HepG2 (cell line): ENCODE results near the gene CHAF1A. TPM values are rescaled to one million over a fixed set of nuclear protein-coding genes. Genes with fewer than 3 reads are reported as not detected.

Experiments used
- ATAC-seq: fragments of 200-7000 bp; cut with Tn5 transposase; 3 replicates; pipeline ENCODE4 v1.9.1; 2020; ENCODE audit warnings: mild to moderate bottlenecking, moderate library complexity
- BruUV-seq: library from RNA; stranded (reverse); fragments of 400-500 nt; replicated peaks from 2 replicates; lab custom pipeline; 2021; lab: Mats Ljungman, UMichigan
- CTCF ChIA-PET: fragments of 300-600 bp; formaldehyde crosslinking; extraction: SDS; loops from one replicate; lab custom pipeline; 2021; ENCODE audit warnings: low total read pairs, inconsistent platforms, low intra/inter-chr PET ratio; lab: Yijun Ruan, JAX
- POLR2A ChIA-PET: fragments of 350-600 bp; sonication (Branson Sonifier 250); formaldehyde crosslinking; loops from one replicate; lab custom pipeline; 2020; ENCODE audit warnings: antibody characterized with exemption, inconsistent platforms; lab: Yijun Ruan, JAX
- DNase-seq: peaks from one replicate; pipeline ENCODE4 v3.0.0-alpha.2; 2015; ENCODE audit warnings: low spot score
- FAIRE-seq: peaks from 3 replicates; lab custom pipeline; 2011; peaks lifted over from hg19 to GRCh38; lab: Jason Lieb, UNC
- H2AFZ ChIP-seq: one replicate; pipeline ENCODE4 v1.6.1; 2011; ENCODE audit warnings: low read length, inconsistent platforms
- H3K27ac ChIP-seq: fragments of 300-600 bp; 3 replicates; pipeline ENCODE4 v1.8.0; 2011; ENCODE audit warnings: mixed run types, mild to moderate bottlenecking, mixed read lengths, low read length, inconsistent platforms; ENCODE audit not compliant: insufficient read depth; ENCODE audit errors: extremely low read length
- H3K27me3 ChIP-seq, 2 experiments: fragments of 200-600 bp in 1 of 2; 2 replicates in 1 of 2; 3 replicates in 1 of 2; pipeline versions ENCODE4 v1.6.0 to v1.8.0; 2011; ENCODE audit warnings: low read length in 2 of 2, mild to moderate bottlenecking in 2 of 2, moderate library complexity in 2 of 2, inconsistent platforms in 1 of 2; ENCODE audit not compliant: insufficient read depth in 2 of 2, control insufficient read depth in 1 of 2
- H3K36me3 ChIP-seq, 2 experiments: fragments of 200-600 bp in 1 of 2; replicated peaks in 1 of 2; 2 replicates in 1 of 2; 3 replicates in 1 of 2; pipeline versions ENCODE4 v1.5.1 to v1.8.0; 2011; ENCODE audit warnings: low read length in 2 of 2, inconsistent platforms in 1 of 2; ENCODE audit not compliant: insufficient read depth in 2 of 2, control insufficient read depth in 1 of 2
- H3K4me1 ChIP-seq: 2 replicates; pipeline ENCODE4 v1.5.1; 2012; ENCODE audit warnings: low read length, inconsistent platforms; ENCODE audit not compliant: insufficient read depth
- H3K4me2 ChIP-seq: 2 replicates; pipeline ENCODE4 v1.6.0; 2011; ENCODE audit warnings: low read depth, low read length, inconsistent platforms
- H3K4me3 ChIP-seq, 3 experiments: fragments of 200-600 bp in 1 of 3; sonication (generic), shearing (Covaris generic) in 1 of 3; replicated peaks in 1 of 3; 2 replicates each; pipeline ENCODE4 v1.5.1; 2011 to 2016; ENCODE audit warnings: low read length in 3 of 3, inconsistent platforms in 2 of 3, low read depth in 2 of 3, mild to moderate bottlenecking in 2 of 3, control low read depth in 1 of 3, mixed read lengths in 1 of 3; ENCODE audit not compliant: insufficient read depth in 1 of 3
- H3K79me2 ChIP-seq: one replicate; pipeline ENCODE4 v1.6.1; 2011; ENCODE audit warnings: low read length, inconsistent platforms; ENCODE audit not compliant: insufficient read depth
- H3K9ac ChIP-seq: 2 replicates; pipeline ENCODE4 v1.6.0; 2011; ENCODE audit warnings: mild to moderate bottlenecking, low read depth, low read length, inconsistent platforms; ENCODE audit not compliant: insufficient read depth
- H3K9me3 ChIP-seq: 2 replicates; pipeline ENCODE4 v1.5.1; 2012; ENCODE audit warnings: mild to moderate bottlenecking, low read length
- H4K20me1 ChIP-seq: 2 replicates; pipeline ENCODE4 v1.6.0; 2011; ENCODE audit warnings: inconsistent platforms, mild to moderate bottlenecking, low read length, moderate library complexity; ENCODE audit not compliant: insufficient read depth
- HMGXB3 ChIP-seq: sonication (generic); formaldehyde crosslinking; IDR thresholded peaks from 2 replicates; pipeline ENCODE4 v1.4.0; 2020; ENCODE audit warnings: missing genetic modification reagents, borderline replicate concordance
- HOXA7 ChIP-seq: sonication (generic); formaldehyde crosslinking; IDR thresholded peaks from 2 replicates; pipeline ENCODE4 v1.8.1; 2022; ENCODE audit warnings: mild to moderate bottlenecking, missing genetic modification reagents, moderate library complexity
- PLSCR1 ChIP-seq: sonication (generic); formaldehyde crosslinking; IDR thresholded peaks from 2 replicates; pipeline ENCODE4 v1.5.0; 2020; ENCODE audit warnings: missing genetic modification reagents, mild to moderate bottlenecking, borderline replicate concordance
- RARA ChIP-seq: IDR thresholded peaks from 2 replicates; pipeline ENCODE4 v1.6.1; 2016; ENCODE audit warnings: missing genetic modification reagents, missing compliant biosample characterization
- ZBTB49 ChIP-seq: sonication (generic); formaldehyde crosslinking; IDR thresholded peaks from 2 replicates; pipeline ENCODE4 v1.4.0; 2020; ENCODE audit warnings: missing genetic modification reagents, borderline replicate concordance
- ZNF280D ChIP-seq: sonication (generic); formaldehyde crosslinking; IDR thresholded peaks from 2 replicates; pipeline ENCODE4 v1.5.1; 2020; ENCODE audit warnings: mild to moderate bottlenecking, missing genetic modification reagents
- ZNF609 ChIP-seq: sonication (generic); formaldehyde crosslinking; IDR thresholded peaks from 2 replicates; pipeline ENCODE4 v1.4.0; 2020; ENCODE audit warnings: mild to moderate bottlenecking, missing genetic modification reagents, borderline replicate concordance
- WGBS: methylation state at CpG from one replicate; pipeline ENCODE4 v1.1.6; 2017; ENCODE audit warnings: low lambda C conversion rate; 5-methylcytosine and 5-hydroxymethylcytosine counted together
- in situ Hi-C: cut with HindIII; loops from 2 replicates; pipeline ENCODE4 v1.10.0; 2017; ENCODE audit warnings: low pct_unique_long_range_greater_than_20kb; ENCODE audit not compliant: extremely low pct_ligation_motif_present
- intact Hi-C: fragments of 100-400 bp; cut with micrococcal nuclease; formaldehyde crosslinking; loops from one replicate; pipeline ENCODE4 v1.10.0; 2022; ENCODE audit not compliant: unreplicated experiment
- polyA plus RNA-seq, 8 experiments: library from polyadenylated mRNA; depleted of rRNA in 3 of 8; stranded (reverse) in 7 of 8; unstranded in 1 of 8; fragments of >200 nt; fragmentation: Illumina TruSeq in 4 of 8; extraction: Trizol in 4 of 8; gene quantifications; 2 replicates each; pipeline versions ENCODE4 v1.2.1 to v1.2.3, GENCODE V29; 2011 to 2016; ENCODE audit warnings: low read depth in 4 of 8, missing spikeins in 1 of 8, mixed read lengths in 1 of 8; ENCODE audit not compliant: insufficient read depth in 1 of 8
- total RNA-seq, 5 experiments: library from RNA; depleted of rRNA; stranded (reverse); fragments of >200 nt; fragmentation: Illumina TruSeq; extraction: Trizol; gene quantifications; 2 replicates each; pipeline ENCODE4 v1.2.3, GENCODE V29; 2016; ENCODE audit warnings: low read depth in 1 of 5

CHAF1A gene
- total and polyA plus RNA-seq, 2 of the 13 experiments (the other 11 are each of a cell fraction or from before 2014, with no cell fraction given): 11.0 to 34.8 TPM

- Histone ChIP-seq H3K4me3 (no peak overlapping the region), H3K36me3 (peaks cover 4 to 7% of the 10 kb centered on the region in 2 experiments; a peak in 2 of 5 replicates), H3K9ac (no peak overlapping the region), H3K79me2 (no peaks in the 10 kb centered on the region), H3K27ac (no peak overlapping the region), H2AFZ (no peak overlapping the region), H3K4me1 (no peaks in the 10 kb centered on the region), H3K27me3 (no peaks in the 10 kb centered on the region), H4K20me1 (no peaks in the 10 kb centered on the region), H3K4me2 (no peak overlapping the region), H3K9me3 (no peaks in the 10 kb centered on the region)
- ChIA-PET POLR2A (interaction anchor here (1.5 kb wide), 1 partner anchor 22 kb away, joined by 3 read pairs; no protein-coding TSS in a partner anchor), CTCF (interaction anchor here (3.1 kb wide), 1 partner anchor 86 kb away, joined by 41 read pairs; no protein-coding TSS in a partner anchor)
- FAIRE-seq: no peak
- ATAC-seq: no peak
- in situ Hi-C loops: loop anchor here (5.0 kb wide), 1 partner anchor 87 kb away; no protein-coding TSS in a partner anchor
- intact Hi-C loops: no loop called here
- 97% methylated on average over 5 of the region's 12 CpGs for WGBS
- BruUV-seq: no TSS peak
- DNase-seq: no peak
- TF ChIP-seq RARA (CRISPR knock-in tag) (no peak), ZNF280D (no peak), HOXA7 (CRISPR knock-in tag) (no peak), PLSCR1 (CRISPR knock-in tag) (no peak), ZNF609 (CRISPR knock-in tag) (no peak), ZBTB49 (CRISPR knock-in tag) (no peak), HMGXB3 (CRISPR knock-in tag) (no peak)
Observed at GRCh38 chr19:4354282-4354681, 48.2 kb upstream of the CHAF1A start.
